ENCODE data around the gene CD180.
"Not testable (repeated sequence)": the region's sequence is repeated elsewhere in the genome, so short reads cannot be mapped to it uniquely, and the experiment has no call there.

DNA sequence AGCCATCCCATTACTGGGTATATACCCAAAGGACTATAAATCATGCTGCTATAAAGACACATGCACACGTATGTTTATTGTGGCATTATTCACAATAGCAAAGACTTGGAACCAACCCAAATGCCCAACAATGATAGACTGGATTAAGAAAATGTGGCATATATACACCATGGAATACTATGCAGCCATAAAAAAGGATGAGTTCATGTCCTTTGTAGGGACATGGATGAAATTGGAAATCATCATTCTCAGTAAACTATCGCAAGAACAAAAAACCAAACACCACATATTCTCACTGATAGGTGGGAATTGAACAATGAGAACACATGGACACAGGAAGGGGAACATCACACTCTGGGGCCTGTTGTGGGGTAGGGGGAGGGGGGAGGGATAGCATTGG lies 23.2 kb downstream of the CD180 start:
- TF ChIP-seq, protein P1, sequence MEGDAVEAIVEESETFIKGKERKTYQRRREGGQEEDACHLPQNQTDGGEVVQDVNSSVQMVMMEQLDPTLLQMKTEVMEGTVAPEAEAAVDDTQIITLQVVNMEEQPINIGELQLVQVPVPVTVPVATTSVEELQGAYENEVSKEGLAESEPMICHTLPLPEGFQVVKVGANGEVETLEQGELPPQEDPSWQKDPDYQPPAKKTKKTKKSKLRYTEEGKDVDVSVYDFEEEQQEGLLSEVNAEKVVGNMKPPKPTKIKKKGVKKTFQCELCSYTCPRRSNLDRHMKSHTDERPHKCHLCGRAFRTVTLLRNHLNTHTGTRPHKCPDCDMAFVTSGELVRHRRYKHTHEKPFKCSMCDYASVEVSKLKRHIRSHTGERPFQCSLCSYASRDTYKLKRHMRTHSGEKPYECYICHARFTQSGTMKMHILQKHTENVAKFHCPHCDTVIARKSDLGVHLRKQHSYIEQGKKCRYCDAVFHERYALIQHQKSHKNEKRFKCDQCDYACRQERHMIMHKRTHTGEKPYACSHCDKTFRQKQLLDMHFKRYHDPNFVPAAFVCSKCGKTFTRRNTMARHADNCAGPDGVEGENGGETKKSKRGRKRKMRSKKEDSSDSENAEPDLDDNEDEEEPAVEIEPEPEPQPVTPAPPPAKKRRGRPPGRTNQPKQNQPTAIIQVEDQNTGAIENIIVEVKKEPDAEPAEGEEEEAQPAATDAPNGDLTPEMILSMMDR (IDR thresholded peaks at IDR 0.05): not testable (repeated sequence)
- not testable (repeated sequence) for TF ChIP-seq POLR2A (IDR thresholded peaks at IDR 0.05)
